Rectal smooth muscle tissue (tissue), 1 donor: ENCODE results near the gene CDC20B.
A peak's percentile ranks its signal among the peaks of the same experiment; 100 is the strongest.

Source experiments
- H3K27ac ChIP-seq: one replicate; pipeline ENCODE4 v1.7.0; 2013; ENCODE audit warnings: low read depth, low read length, inconsistent platforms
- H3K27me3 ChIP-seq: one replicate; pipeline ENCODE4 v1.7.0; 2013; ENCODE audit warnings: low read length; ENCODE audit not compliant: control insufficient read depth, insufficient read depth
- H3K36me3 ChIP-seq: one replicate; pipeline ENCODE4 v1.7.0; 2013; ENCODE audit warnings: low read length; ENCODE audit not compliant: control insufficient read depth, insufficient read depth
- H3K4me1 ChIP-seq: one replicate; pipeline ENCODE4 v1.7.0; 2013; ENCODE audit warnings: low read length; ENCODE audit not compliant: control insufficient read depth, insufficient read depth
- H3K4me3 ChIP-seq: one replicate; pipeline ENCODE4 v1.7.0; 2013; ENCODE audit warnings: low read length
- H3K9ac ChIP-seq: one replicate; pipeline ENCODE4 v1.7.0; 2013; ENCODE audit warnings: low read length

The CDC20B gene, protein sequence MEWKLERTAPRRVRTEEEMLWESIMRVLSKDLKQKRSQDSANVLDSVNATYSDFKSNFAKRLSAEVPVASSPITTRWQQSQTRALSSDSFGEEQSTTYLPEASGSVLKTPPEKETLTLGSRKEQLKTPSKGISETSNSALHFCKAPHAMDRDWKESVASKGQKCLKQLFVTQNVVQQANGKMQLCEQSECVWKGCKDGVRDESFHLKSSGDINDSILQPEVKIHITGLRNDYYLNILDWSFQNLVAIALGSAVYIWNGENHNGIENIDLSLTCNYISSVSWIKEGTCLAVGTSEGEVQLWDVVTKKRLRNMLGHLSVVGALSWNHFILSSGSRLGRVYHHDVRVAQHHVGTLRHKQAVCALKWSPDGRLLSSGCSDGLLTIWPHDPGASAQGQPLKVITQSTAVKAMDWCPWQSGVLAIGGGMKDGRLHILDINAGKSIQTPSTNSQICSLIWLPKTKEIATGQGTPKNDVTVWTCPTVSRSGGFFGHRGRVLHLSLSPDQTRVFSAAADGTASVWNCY

DNA sequence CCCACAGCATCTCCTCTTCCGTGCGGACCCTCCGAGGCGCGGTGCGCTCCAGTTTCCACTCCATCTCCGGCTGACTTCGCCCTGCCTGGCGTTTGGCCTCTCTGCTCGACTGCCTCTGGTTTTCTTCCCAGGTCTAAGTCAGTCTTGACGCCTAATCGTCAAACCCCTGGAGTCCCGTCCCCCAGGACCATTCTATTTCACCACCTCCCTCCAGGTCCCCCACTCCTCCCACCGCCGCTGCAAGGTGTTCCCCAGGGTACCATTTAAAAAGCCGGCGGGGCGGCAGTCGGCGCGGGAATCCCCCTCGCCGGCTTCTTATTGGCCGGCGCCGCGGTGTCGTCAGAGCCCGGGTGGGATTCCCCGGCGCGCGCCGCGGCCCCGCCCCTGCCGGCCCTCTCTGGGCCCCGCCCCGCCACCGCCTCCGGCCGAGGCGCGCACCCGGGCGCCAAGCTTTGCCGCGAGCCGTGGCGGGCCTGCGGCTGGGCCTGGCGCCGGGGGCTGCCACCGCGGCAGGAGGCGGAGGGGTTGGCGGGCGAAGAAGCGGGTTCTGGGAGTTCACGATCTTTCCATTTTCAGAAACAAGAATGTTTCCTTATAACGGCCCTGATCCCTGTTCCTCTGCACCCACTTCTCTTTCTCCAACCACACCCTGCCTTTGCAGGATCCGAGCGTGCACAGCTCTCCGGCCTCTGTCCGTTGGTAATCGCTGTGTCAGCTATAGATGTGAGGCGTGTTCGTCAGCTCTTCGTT, at the start of gene CDC20B:
CDC20B (minus strand) TSS at position 241 of the 750 bp plus-strand sequence; CDS start at position 64, 177 bp downstream.
- Histone ChIP-seq H3K27me3 (peaks cover 20% of the 10 kb centered on the region), H3K36me3 (no peaks in the 10 kb centered on the region), H3K27ac (no peak within 1 kb of the TSS), H3K4me1 (peaks cover 2% of the 10 kb centered on the region), H3K9ac (no peak within 1 kb of the TSS), H3K4me3 (peak within 1 kb of the TSS; percentile 74)

DNA sequence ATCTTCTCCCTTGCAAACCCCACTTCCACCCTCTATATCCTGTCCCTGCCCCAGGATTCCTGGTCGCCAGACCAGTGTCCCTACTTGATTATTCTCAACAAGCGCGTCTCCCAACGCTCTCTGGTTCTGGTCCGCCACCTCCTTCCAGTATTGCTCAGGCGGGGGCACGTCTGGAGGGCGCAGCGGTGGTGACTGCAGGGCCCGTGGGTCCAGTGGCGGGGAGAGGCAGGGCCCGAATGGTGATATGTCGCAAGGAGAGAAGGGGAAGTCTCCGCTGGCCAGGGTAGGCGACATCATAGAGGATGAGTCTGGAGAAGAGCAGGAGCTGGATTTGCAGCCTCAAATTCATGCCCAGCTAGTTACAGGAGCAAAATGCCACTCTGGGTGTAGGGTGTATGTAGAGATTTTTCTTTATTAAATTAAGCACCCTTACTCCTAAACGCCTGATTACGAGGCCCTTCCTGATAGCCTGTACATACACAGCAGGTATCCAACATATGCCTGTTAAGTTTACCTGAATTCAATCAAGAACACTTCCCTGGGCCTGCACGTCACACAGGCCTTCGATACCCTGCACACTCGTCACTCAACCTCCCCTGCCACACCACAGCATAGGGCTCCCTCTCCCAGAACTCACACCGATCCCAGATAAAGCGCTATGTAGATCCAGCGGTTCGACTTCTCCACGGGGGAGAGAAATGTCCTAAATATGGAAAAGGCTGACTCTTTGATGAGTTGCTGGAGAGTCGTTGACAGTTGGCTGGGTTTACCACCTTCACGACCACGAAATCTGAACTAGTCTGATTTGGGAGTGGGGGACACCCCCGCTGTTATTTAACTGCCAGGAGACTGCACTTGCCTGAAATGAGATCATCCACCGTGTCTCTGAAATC, 49.4 kb upstream of the CDC20B start:
- H3K36me3 ChIP-seq: no peaks in the 10 kb centered on the region
- H3K4me3 ChIP-seq: no peak overlapping the region
- H3K4me1 ChIP-seq: no peaks in the 10 kb centered on the region
- no peak overlapping the region for H3K27ac ChIP-seq
- no peak overlapping the region for H3K9ac ChIP-seq
- H3K27me3 ChIP-seq: peaks cover 51% of the 10 kb centered on the region

DNA sequence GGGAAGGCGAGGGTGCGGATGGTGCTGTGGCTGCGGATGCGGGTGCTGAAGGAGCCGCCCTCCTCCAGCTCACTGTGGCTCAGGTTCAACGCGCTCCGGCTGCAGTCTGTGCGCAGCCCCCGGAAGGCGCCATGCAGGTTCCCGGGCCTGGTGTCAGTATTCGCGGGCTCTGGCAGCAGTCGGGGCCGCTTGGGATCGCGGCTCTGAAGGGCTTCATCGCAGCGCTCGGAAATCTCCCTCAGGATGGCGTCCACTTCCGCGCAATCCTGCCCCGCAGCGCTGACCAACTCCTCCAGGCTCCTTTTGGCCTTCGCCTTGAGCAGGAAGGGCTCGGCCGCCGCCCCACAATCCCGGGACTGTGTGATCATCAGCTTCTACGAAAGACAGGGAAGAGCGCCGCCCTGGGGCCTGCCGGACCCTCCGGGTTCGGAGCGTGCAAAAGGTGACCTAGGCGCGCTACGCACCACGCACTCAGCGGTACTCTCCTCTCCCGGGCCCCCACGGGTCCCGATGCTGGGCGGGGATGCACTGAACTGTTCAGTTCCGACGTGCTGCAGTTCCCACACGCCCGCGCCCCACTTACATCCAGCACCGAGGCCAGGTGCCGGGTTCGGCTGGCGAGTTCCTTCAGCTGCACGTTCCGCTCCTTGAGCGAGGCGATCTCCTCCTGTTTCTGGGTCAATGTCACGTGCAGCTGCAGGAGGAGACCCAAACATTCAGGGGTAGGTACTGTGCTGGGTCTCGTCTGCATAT, 47.6 kb upstream of the CDC20B start:
- H3K4me1 ChIP-seq: no peaks in the 10 kb centered on the region
- H3K9ac ChIP-seq: no peak overlapping the region
- H3K4me3 ChIP-seq: peak overlapping the region; percentile 57
- H3K27me3 ChIP-seq: peaks cover 35% of the 10 kb centered on the region
- no peaks in the 10 kb centered on the region for H3K36me3 ChIP-seq
- H3K27ac ChIP-seq: no peak overlapping the region

DNA sequence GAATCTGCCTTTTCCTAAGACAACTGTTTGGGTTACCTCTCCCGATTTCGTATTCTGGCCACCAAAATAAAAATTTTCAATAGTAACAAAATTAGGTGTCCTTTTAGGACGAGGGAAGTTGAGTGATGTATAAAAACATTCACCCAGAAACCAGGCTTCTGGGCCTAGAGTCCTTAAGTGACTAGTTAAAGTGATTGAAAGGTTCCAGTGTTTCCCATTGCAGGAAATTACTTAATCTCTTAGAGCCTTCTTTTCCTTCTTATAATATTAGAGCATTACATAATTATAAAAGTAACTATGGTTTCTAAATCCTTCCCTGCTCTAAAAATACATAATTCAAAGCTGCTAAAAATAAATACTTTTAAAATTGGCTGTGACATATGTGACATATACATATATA, 46.8 kb upstream of the CDC20B start:
- H3K9ac ChIP-seq: no peak overlapping the region
- no peak overlapping the region for H3K4me3 ChIP-seq
- H3K27me3 ChIP-seq: peaks cover 28% of the 10 kb centered on the region
- H3K36me3 ChIP-seq: no peaks in the 10 kb centered on the region
- no peak overlapping the region for H3K27ac ChIP-seq
- H3K4me1 ChIP-seq: no peaks in the 10 kb centered on the region

DNA sequence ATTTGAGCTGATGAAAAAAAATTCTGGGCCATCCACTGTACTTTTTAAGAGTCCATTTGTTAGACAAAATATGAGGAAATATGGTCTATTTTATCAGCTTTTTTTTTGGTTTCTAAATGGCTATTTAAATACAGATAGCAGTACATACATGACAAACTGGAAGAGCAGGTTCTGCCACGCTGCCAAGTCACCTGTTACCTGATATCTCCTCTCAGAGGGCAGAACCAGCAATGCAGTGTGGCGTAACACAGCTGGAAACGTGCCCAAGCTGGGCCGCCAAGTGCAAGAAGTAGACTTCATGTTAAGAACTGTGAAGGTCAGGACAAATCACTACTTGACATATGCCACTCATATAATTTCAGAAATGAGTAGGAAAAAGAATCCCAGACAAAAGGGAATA, 46.0 kb upstream of the CDC20B start:
- H3K27me3 ChIP-seq: peaks cover 22% of the 10 kb centered on the region

DNA sequence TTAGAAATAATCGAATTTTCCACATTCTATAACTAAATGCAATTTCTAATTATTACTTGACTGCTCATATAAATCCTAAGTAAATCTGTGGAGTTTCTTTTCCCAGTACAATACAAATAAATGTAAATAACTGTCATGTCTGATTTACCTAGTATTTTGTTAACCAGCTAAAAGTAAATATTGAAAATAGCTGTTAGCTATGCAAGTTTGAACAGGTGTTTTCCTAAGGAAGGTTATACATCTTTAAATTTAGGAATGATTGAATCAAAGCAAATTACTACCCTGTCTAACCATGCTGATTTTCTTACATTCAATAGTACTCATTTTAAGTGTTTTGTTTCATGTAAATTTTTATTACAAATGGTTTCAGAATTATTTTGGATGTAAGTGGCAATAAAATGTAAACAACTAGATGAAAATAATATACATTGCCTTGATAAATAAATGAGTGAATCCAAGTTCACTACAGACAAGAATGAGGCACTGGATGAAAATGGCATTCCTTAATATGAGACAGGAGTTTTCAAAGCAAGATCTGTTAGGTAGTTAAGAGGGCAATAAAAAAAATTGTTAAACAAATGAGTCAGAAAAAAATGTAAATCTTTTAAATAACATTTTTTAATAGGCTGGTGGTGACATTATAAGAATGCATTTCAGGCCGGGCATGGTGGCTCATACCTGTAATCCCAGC, 38.4 kb upstream of the CDC20B start:
- no peaks in the 10 kb centered on the region for H3K36me3 ChIP-seq
- no peak overlapping the region for H3K4me3 ChIP-seq
- no peaks in the 10 kb centered on the region for H3K4me1 ChIP-seq
- H3K27me3 ChIP-seq: no peaks in the 10 kb centered on the region
- no peak overlapping the region for H3K9ac ChIP-seq
- H3K27ac ChIP-seq: no peak overlapping the region

More for the DNA sequence above, 46.0 kb upstream of the CDC20B start:
- Histone ChIP-seq H3K27ac (no peak overlapping the region), H3K4me3 (no peak overlapping the region), H3K4me1 (no peaks in the 10 kb centered on the region), H3K9ac (no peak overlapping the region), H3K36me3 (no peaks in the 10 kb centered on the region)

DNA sequence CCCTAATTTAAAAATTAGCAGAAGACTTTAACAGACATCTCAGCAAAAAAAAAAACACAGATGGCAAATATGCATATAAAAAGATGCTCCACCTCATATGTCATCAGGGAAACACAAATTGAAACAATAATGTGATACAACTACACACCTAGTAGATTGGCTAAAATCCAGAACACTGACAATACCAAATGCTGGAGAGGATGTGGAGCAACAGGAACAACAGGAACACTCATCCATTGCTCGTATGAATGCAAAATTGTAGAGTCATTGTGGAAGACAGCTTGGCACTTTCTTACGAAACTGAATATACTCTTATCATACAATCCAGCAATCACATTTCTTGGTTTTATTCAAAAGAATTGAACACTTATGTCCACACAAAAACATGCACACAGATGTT, 32.0 kb upstream of the CDC20B start:
- H3K9ac ChIP-seq: no peak overlapping the region
- no peaks in the 10 kb centered on the region for H3K27me3 ChIP-seq
- no peak overlapping the region for H3K4me3 ChIP-seq
- no peak overlapping the region for H3K27ac ChIP-seq
- H3K4me1 ChIP-seq: no peaks in the 10 kb centered on the region
- no peaks in the 10 kb centered on the region for H3K36me3 ChIP-seq

DNA sequence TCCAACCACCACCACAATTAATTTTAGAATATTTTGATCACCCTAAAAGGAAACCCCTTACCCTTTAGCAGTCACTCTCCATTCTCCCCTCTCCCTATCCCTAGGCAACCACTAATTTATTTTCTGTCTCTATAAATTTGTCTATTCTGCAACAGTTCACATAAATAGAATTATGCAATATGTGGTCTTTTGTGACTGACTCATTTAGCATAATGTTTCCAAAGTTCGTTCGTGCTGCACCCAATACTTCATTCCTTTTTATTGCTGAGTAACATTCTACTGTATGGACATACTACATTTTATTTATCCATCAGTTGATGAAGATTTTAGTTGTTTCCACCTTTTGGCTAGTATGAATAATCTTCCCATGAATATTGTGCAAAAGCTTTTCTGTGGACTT, 18.2 kb upstream of the CDC20B start:
- Histone ChIP-seq H3K27me3 (peaks cover 3% of the 10 kb centered on the region), H3K4me3 (no peak overlapping the region), H3K36me3 (no peaks in the 10 kb centered on the region), H3K27ac (no peak overlapping the region), H3K4me1 (no peaks in the 10 kb centered on the region), H3K9ac (no peak overlapping the region)

DNA sequence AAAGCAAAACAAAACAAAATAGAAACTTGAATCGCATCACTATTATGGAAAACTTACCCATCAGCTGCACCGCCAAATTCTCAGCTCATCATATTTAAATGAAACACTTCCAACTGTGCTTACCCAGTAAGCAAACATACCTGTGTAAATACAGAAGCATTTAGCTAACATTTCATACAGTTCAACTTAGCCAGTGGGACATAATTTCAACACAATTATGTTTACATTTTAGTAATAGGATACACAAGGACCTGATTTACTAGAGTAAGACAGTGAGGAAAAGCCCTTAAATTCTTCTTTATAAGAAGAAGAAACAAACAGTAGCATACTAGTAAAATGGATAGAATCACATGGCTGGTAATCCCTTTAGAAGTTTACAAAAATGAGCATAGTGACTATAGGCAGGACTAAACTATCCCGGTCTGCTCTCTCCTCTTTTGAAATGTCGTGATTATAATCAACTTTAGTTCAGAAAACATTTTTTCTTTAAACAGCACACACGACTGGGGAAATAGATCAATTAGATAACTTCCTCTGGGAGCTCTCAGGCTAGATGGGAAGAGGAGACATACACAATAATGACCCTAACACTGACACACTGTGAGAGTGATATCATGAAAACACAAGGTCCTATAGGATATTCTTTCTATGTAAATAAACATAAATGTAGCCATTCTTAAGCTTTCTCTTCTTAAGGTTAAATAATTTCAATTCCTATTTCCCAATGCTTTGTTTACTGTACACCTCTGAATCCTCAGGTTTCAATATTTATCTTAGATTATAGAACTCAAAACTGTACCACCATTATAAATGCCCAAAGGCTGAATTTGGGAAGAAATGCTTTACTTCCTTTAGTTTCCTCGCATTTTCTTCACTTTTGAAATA, 15.9 kb upstream of the CDC20B start:
- H3K27me3 ChIP-seq: peaks cover 3% of the 10 kb centered on the region
- H3K4me3 ChIP-seq: no peak overlapping the region
- H3K27ac ChIP-seq: no peak overlapping the region
- no peak overlapping the region for H3K9ac ChIP-seq
- no peaks in the 10 kb centered on the region for H3K4me1 ChIP-seq
- H3K36me3 ChIP-seq: no peaks in the 10 kb centered on the region

DNA sequence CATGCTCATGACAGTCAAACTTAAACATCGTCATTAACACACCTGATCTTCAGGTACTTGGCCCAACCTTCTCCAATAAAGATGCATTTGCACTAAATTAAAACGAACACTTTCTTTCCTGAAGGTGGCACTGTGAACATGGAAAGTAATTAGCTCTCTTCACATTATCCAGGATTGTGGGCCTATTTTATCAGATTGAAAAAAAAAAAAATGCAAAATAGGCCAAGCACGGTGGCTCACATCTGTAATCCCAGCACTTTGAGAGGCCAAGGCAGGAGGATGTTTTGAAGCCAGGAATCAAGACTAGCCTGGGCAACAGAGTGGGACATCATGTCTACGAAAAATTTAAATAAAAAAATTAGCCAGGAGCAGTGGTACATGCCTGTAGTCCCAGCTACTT, 14.4 kb upstream of the CDC20B start:
- Histone ChIP-seq H3K4me3 (no peak overlapping the region), H3K4me1 (no peaks in the 10 kb centered on the region), H3K9ac (no peak overlapping the region), H3K27me3 (peaks cover 2% of the 10 kb centered on the region), H3K27ac (no peak overlapping the region), H3K36me3 (no peaks in the 10 kb centered on the region)
